Hematopoietic multipotent progenitor cell treated with erythropoietin and hydrocortisone succinate and interleukin-3 and kit ligand, for 6 days (in vitro differentiated cells): Measurements from ENCODE around the gene GAST.

ENCODE experiments used
- DNase-seq: peaks from one replicate; pipeline ENCODE4 v3.0.0-alpha.2; 2015

Gene GAST

GRCh38 chr17:41717408-41718286, 5.5 kb downstream of the GAST start:
- no peak for DNase-seq

- DNase-seq, result no peak
These were observed 6.1 kb downstream of the GAST start for GRCh38 chr17:41718287-41718645.

GRCh38 chr17:41722231-41722630, 10.1 kb downstream of the GAST start:
- no peak for DNase-seq

DNA sequence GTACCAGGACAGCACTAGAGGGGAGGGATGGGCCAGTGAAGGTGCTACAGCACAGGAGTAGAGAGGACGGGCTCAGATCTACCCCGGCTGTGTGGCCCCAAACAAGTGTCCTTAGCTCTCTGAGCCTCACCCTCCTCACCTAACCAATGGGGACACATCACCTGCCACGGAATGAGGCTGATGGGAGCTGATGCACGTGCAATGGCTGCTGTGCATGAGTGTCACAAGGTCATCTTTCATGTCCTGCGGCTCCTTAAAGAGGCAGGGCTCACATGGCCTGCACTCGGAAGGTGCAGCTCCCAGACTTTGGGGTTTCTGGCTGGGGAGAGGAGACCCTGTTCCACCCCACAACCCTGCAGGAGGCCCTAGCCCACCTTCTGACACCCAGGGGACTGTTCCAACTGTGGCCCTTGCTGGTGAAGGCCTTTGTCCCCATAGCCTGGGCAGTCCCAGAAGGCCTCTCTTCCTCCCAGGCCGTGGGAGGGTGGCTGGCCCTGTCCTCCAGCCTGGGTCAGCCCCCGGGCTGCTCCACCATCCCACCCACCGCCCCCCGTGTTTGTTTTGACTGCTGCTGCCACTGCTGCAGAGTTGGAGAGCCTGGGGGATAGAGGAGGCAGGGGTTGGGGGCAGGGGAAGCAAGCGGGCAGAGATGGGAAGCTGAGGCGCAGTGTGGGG, 11.8 kb downstream of the GAST start:
- no peak for DNase-seq

GRCh38 chr17:41724476-41725050, 12.4 kb downstream of the GAST start:
- no peak for DNase-seq

GRCh38 chr17:41725134-41725533, 13.0 kb downstream of the GAST start:
- no peak for DNase-seq

- DNase-seq, result no peak
These were observed 15.9 kb downstream of the GAST start for GRCh38 chr17:41728056-41728455.

DNA sequence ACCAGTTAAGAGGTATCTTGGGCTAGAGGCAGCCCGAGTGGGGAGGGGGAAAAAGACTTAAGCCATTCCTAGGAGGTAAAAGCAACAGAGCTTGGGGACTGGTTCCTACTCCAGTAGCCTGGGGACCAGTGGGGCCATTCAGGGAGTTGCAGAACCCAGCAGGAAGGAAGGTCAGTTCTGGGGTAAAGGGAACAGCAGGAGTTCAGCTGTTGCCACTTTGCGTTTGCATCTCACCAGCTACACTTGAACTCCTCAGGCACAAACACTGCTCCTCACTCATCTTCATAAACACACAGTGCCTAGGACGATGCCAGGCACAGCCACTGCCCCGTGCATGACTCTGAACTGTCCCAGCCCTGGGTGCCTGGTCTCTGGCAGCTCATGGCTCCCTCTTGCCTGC, 18.3 kb downstream of the GAST start:
- DNase-seq, result no peak

GRCh38 chr17:41731836-41732235, 19.7 kb downstream of the GAST start:
- no peak for DNase-seq

DNA sequence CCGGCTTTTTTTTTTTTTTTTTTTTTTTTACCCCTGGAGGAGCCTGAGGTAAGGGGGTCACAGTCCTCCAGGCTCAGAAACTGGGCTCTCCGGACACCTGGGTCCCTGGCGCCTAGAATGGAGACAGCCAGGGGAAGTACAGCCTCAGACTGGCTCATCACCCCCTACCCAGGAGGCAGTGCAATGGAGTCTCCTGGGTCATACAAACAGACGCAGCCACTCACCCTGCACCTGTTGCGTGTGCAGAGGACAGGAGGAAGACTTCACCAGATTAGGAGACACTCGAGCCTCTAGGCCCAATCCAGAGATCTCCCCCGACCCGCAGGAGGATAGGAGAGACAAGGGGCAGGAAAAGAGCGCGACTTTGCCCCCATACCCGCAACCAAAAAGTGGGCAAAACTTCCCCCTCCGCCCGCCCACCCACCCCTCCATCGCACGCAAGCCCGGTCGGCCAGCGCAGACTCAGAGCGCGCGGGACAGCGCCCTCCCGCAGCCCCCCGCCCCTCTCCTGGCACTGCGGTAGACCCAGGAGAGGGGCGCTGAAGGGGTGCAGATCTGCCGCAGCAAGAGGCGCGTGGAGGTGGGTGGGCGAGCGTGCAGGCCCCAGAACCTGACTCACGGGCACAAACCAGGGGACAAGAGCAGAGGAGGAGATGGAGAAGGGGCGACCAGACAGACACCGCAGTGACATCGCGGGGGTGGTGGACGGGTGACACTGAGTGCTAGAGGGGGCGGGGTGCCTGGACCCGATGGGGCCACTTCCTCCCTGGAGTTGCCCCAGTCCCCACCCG, 21.4 kb downstream of the GAST start:
- DNase-seq, result no peak

DNA sequence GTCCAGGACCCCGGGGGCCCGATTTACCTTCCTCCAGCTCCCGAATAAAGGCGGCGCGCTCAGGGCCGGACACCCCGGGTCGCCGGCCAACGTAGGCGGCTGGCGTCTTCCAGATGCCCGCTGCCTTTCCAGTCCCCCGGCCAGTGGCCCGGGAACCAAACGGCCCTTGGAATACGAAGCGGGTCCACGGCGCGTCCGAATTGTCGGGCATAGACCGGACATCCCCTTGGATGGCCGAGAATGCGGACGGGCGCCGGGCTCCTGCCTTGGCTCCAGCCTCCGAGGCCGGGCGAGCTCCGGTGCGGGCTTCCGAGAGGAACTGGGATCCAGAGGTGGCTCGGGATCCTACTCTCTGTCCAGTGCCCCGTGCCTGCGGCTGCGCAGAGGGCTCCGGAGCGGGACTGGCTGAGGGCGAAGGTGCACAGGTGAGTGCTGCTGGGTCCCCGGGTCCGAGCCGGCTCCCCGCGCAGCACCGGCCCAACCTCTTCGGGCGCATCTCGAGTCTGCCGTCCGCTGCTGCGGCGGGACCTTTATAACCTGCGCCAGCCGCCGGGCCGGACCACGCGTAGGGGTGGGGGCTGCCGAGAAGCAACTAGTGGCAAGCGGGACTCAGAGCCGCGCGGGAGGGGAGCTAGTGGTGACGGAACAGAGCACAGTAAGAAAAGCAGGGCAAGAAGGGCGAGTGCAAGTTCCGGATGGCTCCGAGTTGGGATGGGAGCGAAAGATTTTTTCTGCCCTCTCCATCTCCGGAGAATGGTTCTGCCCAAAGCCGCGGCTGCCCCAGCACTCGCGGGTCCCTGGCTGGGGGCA, 22.2 kb downstream of the GAST start, which contains the start of gene HAP1:
Gene HAP1 (minus strand): TSS at position 505 of the 810 bp plus-strand sequence. CDS start 9 bp downstream, at position 496.
- peak; percentile 15 for DNase-seq

GRCh38 chr17:41734949-41735313, 22.8 kb downstream of the GAST start:
- DNase-seq, result no peak

DNA sequence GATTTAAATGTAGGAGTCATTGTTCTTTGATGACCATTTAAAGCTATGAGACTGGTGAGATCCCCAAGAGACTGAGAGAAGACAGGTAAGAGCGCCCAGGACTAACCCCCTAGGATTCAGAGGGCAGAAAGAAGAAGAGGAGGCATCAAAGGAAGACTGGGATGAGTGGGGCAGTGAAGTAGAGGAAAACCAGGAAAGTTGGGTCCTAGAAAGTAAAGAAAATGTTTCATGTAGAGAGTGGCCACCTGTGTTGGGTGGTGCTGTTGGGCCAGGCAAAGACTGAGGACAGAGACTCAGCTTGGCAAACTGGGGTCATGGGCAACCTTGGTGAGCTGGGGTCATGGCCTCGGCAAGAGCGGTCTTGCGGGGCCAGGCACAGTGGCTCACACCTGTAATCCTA, 23.6 kb downstream of the GAST start:
- DNase-seq, result no peak

DNA sequence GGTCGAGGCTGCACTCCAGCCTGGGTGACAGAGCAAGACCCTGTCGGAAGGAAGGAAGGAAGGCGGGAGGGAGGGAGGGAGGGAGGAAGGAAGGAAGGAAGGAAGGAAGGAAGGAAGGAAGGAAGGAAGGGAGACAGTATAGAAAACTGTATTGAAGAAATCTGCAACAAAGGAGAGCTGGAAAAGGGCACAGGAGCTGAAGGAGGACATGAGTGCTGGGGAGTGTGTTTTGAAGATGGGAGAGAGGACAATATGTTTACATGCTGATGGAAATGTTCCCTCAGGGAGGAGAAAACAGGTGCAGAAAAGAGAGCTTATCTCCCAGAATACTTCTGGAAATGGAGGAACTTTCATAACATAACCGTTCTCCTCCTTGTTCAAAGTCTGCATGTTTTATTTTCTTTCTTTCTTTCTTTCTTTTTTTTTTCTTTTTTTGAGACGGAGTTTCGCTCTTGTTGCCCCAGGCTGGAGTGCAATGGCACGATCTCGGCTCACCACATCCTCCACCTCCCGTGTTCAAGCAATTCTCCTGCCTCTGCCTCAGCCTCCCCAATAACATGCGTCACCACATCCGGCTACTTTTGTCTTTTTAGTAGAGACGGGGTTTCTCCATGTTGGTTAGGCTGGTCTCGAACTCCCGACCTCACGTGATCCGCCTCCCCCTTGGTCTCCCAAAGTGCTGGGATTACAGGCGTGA, 25.0 kb downstream of the GAST start:
- DNase-seq, result no peak

GRCh38 chr17:41737680-41738023, 25.5 kb downstream of the GAST start:
- DNase-seq, result no peak

DNA sequence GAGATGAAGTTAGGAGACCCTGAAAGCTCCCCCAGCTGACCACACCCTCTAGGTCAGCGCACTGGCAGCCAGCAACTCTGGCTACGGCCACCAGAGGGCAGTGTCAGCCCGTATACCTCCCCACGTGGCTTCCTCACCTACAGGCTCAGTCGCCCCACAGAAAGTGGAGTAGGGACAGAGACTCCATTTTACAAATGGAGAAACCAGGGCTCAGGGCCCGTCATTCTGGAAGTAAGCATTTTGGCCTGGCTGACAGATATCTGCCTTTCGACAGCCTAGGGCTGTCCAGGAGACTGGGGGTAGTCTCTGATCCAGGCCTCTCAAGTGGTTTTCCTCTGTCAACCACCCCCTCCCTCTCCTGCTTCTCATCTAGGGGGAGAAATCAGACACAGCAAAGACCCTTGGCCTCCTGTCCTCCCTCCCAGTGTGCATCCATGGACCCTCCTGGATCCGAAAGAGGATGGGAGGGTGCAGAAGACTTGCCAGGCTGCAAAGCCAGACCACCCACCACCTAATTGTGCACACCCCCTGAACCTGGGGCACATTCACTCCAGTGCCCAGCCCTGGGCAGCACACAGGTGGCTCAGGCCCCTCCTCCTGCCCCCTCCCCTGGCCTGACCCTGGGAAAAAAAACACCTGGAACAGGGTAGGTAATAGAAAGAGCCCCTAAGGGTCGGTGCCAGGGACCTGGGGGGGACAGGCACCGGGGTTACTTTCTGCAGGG, 26.1 kb downstream of the GAST start:
- peak; percentile 90 for DNase-seq

GRCh38 chr17:41738801-41739112, 26.6 kb downstream of the GAST start:
- no peak for DNase-seq

DNA sequence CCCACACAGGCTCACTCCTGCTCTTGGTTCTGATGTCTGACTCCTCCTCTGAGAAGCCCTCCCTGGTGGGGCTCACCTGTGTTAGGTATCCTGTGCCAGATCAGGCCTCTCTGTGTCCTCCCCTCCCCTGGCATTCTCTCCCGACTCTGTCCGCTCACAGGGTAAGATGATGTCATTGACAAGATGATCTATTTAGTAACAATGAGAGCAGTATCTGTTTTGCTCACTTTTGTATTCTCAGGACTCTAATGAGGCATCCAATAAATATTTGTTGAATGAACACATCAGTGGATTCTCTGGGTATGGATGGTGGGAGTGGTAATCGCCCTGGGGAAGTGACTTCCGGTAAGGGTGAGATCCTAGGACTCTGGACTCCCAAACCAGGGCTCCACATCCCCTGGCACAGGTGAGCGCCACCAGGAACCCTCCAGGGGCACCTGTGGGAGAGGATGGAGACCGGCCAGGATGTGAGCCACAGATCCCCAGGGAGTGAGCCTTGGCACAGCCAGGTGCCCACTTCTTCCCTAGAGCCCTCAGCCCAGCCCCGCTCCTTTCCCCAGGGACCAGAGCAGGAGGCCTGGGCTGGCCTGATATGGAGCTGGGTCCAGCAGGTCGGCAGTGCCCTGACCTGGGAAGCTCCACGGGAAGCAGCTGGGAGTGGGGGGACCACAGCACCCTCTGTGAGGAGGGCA, 27.7 kb downstream of the GAST start:
- DNase-seq, result no peak

GRCh38 chr17:41740506-41740905, 28.4 kb downstream of the GAST start:
- no peak for DNase-seq

- no peak for DNase-seq
These were observed 29.6 kb downstream of the GAST start for GRCh38 chr17:41741709-41742108.

DNA sequence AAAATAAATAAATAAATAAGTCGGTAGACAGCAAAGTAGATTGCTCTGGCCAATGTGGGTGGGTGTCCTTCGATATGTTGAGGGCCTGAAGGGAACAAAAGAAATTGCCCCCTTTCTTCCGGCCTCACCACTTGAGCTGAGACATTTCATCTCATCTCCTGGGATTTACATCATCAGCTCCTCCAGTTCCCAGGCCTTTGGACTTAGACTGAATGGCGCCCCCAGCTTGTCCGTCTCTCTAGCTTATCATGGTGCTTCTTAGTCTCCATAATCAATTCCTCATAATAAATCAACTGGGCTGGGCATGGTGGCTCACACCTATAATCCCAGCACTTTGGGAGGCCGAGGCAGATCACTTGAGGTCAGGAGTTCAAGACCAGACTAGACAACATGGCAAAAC, 36.1 kb downstream of the GAST start:
- no peak for DNase-seq
